HCT116 (cell line): ENCODE measurements around the gene PTX3. TPM values are rescaled to one million over a fixed set of nuclear protein-coding genes. Genes with fewer than 3 reads are reported as not detected.

Experiments
- ATAC-seq: fragments of 200-7000 bp; cut with Tn5 transposase; 2 replicates; pipeline ENCODE4 v1.9.1; 2020; ENCODE audit warnings: mild to moderate bottlenecking, moderate library complexity
- BruUV-seq: library from RNA; stranded (reverse); fragments of 400-500 nt; replicated peaks from 2 replicates; lab custom pipeline; 2021; lab: Mats Ljungman, UMichigan
- CTCF ChIA-PET: fragments of 300-600 bp; sonication (Branson Sonifier 250); formaldehyde crosslinking; loops from one replicate; lab custom pipeline; 2021; ENCODE audit warnings: antibody characterized with exemption; lab: Charles Lee
- POLR2A ChIA-PET: fragments of 300-600, 350-600 bp; sonication (Branson Sonifier 250); formaldehyde crosslinking; loops from one replicate; lab custom pipeline; 2021; ENCODE audit warnings: antibody characterized with exemption; lab: Charles Lee
- RAD21 ChIA-PET, 2 experiments: fragments of 300-600 bp; sonication (Branson Sonifier 250); formaldehyde crosslinking; loops; one replicate each; lab custom pipeline; 2023; ENCODE audit warnings: low total read pairs in 2 of 2; ENCODE audit not compliant: uncharacterized antibody in 2 of 2, unreplicated experiment in 2 of 2, low non-redundant PET in 1 of 2; lab: Charles Lee
- DNase-seq: peaks from one replicate; pipeline ENCODE4 v3.0.0-alpha.2; 2010; ENCODE audit warnings: low read depth, low spot score
- H2AFZ ChIP-seq: fragments of 200-600 bp; shearing (Covaris generic), sonication (generic); 2 replicates; pipeline ENCODE4 v1.6.1; 2017; ENCODE audit warnings: low read depth, mixed run types, mixed read lengths, antibody characterized with exemption, low read length; ENCODE audit not compliant: poor library complexity, severe bottlenecking
- H3K27ac ChIP-seq: 2 replicates; pipeline ENCODE4 v1.5.1; 2012; ENCODE audit warnings: low read depth, low read length
- H3K27me3 ChIP-seq: fragments of 200-600 bp; sonication (generic); 2 replicates; pipeline ENCODE4 v1.6.1; 2016; ENCODE audit warnings: mixed run types, low read length, mixed read lengths; ENCODE audit not compliant: insufficient read depth
- H3K36me3 ChIP-seq, 2 experiments: fragments of 200-500 bp in 1 of 2; fragments of 200-600 bp in 1 of 2; sonication (Bioruptor generic) in 1 of 2; sonication (generic) in 1 of 2; 2 replicates each; pipeline versions ENCODE4 v1.5.1 to v1.6.1; 2014 to 2016; ENCODE audit warnings: low read length in 2 of 2, inconsistent platforms in 1 of 2, mixed read lengths in 1 of 2, mixed run types in 1 of 2; ENCODE audit not compliant: insufficient read depth in 2 of 2, control insufficient read depth in 1 of 2
- H3K4me1 ChIP-seq, 2 experiments: fragments of 200-600 bp in 1 of 2; sonication (generic) in 1 of 2; 2 replicates each; pipeline versions ENCODE4 v1.5.1 to v1.6.1; 2012 to 2017; ENCODE audit warnings: low read length in 2 of 2, inconsistent platforms in 1 of 2, mild to moderate bottlenecking in 1 of 2, mixed read lengths in 1 of 2, mixed run types in 1 of 2, moderate library complexity in 1 of 2; ENCODE audit not compliant: insufficient read depth in 2 of 2, control insufficient read depth in 1 of 2
- H3K4me2 ChIP-seq: fragments of 200-600 bp; sonication (generic); 2 replicates; pipeline ENCODE4 v1.6.1; 2017; ENCODE audit warnings: mixed run types, low read length, mixed read lengths
- H3K4me3 ChIP-seq, 2 experiments: fragments of 200-600 bp in 1 of 2; sonication (generic) in 1 of 2; replicated peaks in 1 of 2; 2 replicates each; pipeline ENCODE4 v1.5.1; 2011 to 2016; ENCODE audit warnings: low read length in 2 of 2, control low read depth in 1 of 2, low read depth in 1 of 2, mild to moderate bottlenecking in 1 of 2, mixed read lengths in 1 of 2, mixed run types in 1 of 2
- H3K79me2 ChIP-seq: fragments of 200-600 bp; sonication (generic); 2 replicates; pipeline ENCODE4 v1.6.1; 2017; ENCODE audit warnings: mild to moderate bottlenecking, mixed run types, low read length, moderate library complexity, mixed read lengths; ENCODE audit not compliant: insufficient read depth
- H3K9ac ChIP-seq: fragments of 200-600 bp; sonication (generic); 2 replicates; pipeline ENCODE4 v1.6.1; 2016; ENCODE audit warnings: low read length, mixed read lengths
- H3K9me2 ChIP-seq: fragments of 200-600 bp; sonication (generic), shearing (Covaris generic); 2 replicates; pipeline ENCODE4 v1.6.1; 2017; ENCODE audit warnings: mixed run types, mild to moderate bottlenecking, moderate library complexity; ENCODE audit not compliant: insufficient read depth
- H3K9me3 ChIP-seq, 2 experiments: fragments of 200-500 bp in 1 of 2; fragments of 200-600 bp in 1 of 2; sonication (Bioruptor generic) in 1 of 2; sonication (generic) in 1 of 2; 2 replicates each; pipeline ENCODE4 v1.6.1; 2014 to 2017; ENCODE audit warnings: low read length in 2 of 2, mixed read lengths in 2 of 2, inconsistent platforms in 1 of 2, low read depth in 1 of 2, mild to moderate bottlenecking in 1 of 2, mixed run types in 1 of 2, moderate library complexity in 1 of 2; ENCODE audit not compliant: control insufficient read depth in 1 of 2, insufficient read depth in 1 of 2
- H4K20me1 ChIP-seq: fragments of 200-600 bp; sonication (generic), shearing (Covaris generic); 2 replicates; pipeline ENCODE4 v1.6.1; 2017; ENCODE audit warnings: mixed run types, mild to moderate bottlenecking, moderate library complexity; ENCODE audit not compliant: insufficient read depth
- CEBPB ChIP-seq: IDR thresholded peaks from 2 replicates; pipeline ENCODE4 v1.6.1; 2012; ENCODE audit warnings: low read depth
- EZH2 ChIP-seq: fragments of 200-600 bp; sonication (generic); IDR thresholded peaks from 2 replicates; pipeline ENCODE4 v1.6.1; 2017; ENCODE audit warnings: antibody characterized with exemption, mixed run types
- POLR2A ChIP-seq: IDR thresholded peaks from 2 replicates; pipeline ENCODE4 v1.7.0; 2011; ENCODE audit warnings: borderline replicate concordance; ENCODE audit not compliant: insufficient read depth, insufficient read length; ENCODE audit errors: extremely low read depth
- POLR2AphosphoS5 ChIP-seq: IDR thresholded peaks from 2 replicates; pipeline ENCODE4 v1.6.1; 2011; ENCODE audit warnings: mild to moderate bottlenecking, low read depth, low read length, moderate library complexity
- RAD21 ChIP-seq: IDR thresholded peaks from 2 replicates; pipeline ENCODE4 v1.6.1; 2012; ENCODE audit warnings: low read depth, mild to moderate bottlenecking
- SP1 ChIP-seq: IDR thresholded peaks from 2 replicates; pipeline ENCODE4 v1.6.1; 2012; ENCODE audit warnings: low read depth
- ZNF274 ChIP-seq: fragments of 200-500 bp; sonication (Bioruptor generic); IDR thresholded peaks from 2 replicates; pipeline ENCODE4 v1.6.1; 2014; ENCODE audit warnings: mild to moderate bottlenecking, low read depth, low read length, inconsistent platforms
- intact Hi-C: fragments of 100-400 bp; cut with micrococcal nuclease; formaldehyde crosslinking; loops from 2 replicates; pipeline ENCODE4 v1.10.0; 2022
- total RNA-seq: library from RNA; stranded (reverse); gene quantifications from one replicate; pipeline ENCODE4 v1.2.1, GENCODE V29; 2021; ENCODE audit not compliant: unreplicated experiment
- TF ChIP-seq, protein P1 (sequence below): IDR thresholded peaks from 2 replicates; pipeline ENCODE4 v1.6.1; 2011; ENCODE audit warnings: mild to moderate bottlenecking, low read length, moderate library complexity; ENCODE audit not compliant: insufficient replicate concordance; ENCODE audit errors: extremely low read depth
- TF ChIP-seq, protein P2 (sequence below), 3 experiments: fragments of 200-600 bp in 1 of 3; sonication (generic) in 1 of 3; IDR thresholded peaks in 2 of 3; conservative IDR thresholded peaks in 1 of 3; 2 replicates each; pipeline ENCODE4 v1.5.1; 2012 to 2017; ENCODE audit warnings: low read depth in 2 of 3, low read length in 2 of 3, antibody characterized with exemption in 1 of 3, borderline replicate concordance in 1 of 3, control low read depth in 1 of 3, mild to moderate bottlenecking in 1 of 3, mixed read lengths in 1 of 3, mixed run types in 1 of 3, moderate library complexity in 1 of 3; ENCODE audit not compliant: insufficient read depth in 1 of 3
- TF ChIP-seq, protein P3 (sequence below): IDR thresholded peaks from 2 replicates; pipeline ENCODE4 v1.6.1; 2012

The PTX3 gene
- total RNA-seq, 1 experiment from 2014 or later, result 0.37 TPM

DNA sequence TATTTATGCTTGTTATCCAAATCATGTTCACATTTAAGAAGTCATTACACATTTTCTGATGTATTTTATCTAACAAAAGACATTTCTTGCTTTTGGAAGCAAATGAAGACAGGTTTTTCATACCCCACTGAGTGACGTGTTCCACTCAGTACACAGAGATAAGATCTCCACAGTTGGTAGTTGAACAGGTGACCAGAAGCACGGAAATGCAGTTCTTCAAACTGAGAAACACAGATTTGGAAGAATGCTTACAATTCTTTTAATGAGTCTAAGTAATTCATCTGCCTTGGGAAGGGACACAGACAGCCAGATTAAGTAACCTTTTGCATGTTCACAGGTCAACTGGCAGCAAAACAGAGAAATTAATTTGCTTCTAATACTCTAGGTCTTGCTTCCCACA, 23.1 kb downstream of the PTX3 start (continued):
- TF ChIP-seq, protein P1, sequence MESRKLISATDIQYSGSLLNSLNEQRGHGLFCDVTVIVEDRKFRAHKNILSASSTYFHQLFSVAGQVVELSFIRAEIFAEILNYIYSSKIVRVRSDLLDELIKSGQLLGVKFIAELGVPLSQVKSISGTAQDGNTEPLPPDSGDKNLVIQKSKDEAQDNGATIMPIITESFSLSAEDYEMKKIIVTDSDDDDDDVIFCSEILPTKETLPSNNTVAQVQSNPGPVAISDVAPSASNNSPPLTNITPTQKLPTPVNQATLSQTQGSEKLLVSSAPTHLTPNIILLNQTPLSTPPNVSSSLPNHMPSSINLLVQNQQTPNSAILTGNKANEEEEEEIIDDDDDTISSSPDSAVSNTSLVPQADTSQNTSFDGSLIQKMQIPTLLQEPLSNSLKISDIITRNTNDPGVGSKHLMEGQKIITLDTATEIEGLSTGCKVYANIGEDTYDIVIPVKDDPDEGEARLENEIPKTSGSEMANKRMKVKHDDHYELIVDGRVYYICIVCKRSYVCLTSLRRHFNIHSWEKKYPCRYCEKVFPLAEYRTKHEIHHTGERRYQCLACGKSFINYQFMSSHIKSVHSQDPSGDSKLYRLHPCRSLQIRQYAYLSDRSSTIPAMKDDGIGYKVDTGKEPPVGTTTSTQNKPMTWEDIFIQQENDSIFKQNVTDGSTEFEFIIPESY, result no peak
- TF ChIP-seq POLR2AphosphoS5, result no peak
- TF ChIP-seq ZNF274, result no peak
- no peak for TF ChIP-seq POLR2A
- TF ChIP-seq CEBPB, result no peak

DNA sequence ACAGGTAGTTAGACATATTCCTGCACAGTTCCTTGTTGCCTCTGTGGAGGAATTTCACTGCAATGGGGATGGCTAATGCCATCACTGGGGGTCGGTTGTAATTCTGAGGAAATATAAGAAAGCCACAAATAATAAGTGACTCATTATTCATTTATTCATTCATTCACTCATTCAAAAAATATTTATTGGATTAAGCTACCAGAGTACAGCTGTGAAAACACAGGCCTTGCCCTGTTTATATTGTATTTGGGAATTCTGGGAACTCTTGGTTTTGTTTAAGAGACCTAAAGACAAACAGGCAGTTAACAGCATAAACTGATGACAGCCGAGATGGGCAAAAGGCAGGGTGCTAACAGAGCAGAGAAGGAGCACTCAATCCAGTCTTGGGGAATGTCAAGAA, 23.6 kb downstream of the PTX3 start:
- RAD21 ChIA-PET, result no interaction called here
- TF ChIP-seq EZH2 (no peak), SP1 (no peak), RAD21 (no peak), ZNF274 (no peak)
- TF ChIP-seq, protein P2, sequence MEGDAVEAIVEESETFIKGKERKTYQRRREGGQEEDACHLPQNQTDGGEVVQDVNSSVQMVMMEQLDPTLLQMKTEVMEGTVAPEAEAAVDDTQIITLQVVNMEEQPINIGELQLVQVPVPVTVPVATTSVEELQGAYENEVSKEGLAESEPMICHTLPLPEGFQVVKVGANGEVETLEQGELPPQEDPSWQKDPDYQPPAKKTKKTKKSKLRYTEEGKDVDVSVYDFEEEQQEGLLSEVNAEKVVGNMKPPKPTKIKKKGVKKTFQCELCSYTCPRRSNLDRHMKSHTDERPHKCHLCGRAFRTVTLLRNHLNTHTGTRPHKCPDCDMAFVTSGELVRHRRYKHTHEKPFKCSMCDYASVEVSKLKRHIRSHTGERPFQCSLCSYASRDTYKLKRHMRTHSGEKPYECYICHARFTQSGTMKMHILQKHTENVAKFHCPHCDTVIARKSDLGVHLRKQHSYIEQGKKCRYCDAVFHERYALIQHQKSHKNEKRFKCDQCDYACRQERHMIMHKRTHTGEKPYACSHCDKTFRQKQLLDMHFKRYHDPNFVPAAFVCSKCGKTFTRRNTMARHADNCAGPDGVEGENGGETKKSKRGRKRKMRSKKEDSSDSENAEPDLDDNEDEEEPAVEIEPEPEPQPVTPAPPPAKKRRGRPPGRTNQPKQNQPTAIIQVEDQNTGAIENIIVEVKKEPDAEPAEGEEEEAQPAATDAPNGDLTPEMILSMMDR (IDR thresholded peaks at IDR 0.05 in 2 of 3, conservative IDR thresholded peaks at IDR 0.05 in 1 of 3; ENCODE audit: borderline replicate concordance in 1 of 3, insufficient read depth in 1 of 3, low read depth in 2 of 3, low read length in 2 of 3), result no peak
- TF ChIP-seq, protein P3, sequence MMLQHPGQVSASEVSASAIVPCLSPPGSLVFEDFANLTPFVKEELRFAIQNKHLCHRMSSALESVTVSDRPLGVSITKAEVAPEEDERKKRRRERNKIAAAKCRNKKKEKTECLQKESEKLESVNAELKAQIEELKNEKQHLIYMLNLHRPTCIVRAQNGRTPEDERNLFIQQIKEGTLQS, result no peak
- Histone ChIP-seq H3K9me2 (no peaks in the 10 kb centered on the region), H3K9me3 (no peaks in the 10 kb centered on the region), H3K27me3 (no peaks in the 10 kb centered on the region), H3K4me3 (no peak overlapping the region), H3K4me2 (no peak overlapping the region), H3K9ac (no peak overlapping the region), H2AFZ (no peak overlapping the region), H3K27ac (no peak overlapping the region), H3K4me1 (no peaks in the 10 kb centered on the region), H3K36me3 (no peaks in the 10 kb centered on the region), H4K20me1 (no peaks in the 10 kb centered on the region), H3K79me2 (no peaks in the 10 kb centered on the region)
- ATAC-seq (no peak), DNase-seq (no peak)
- CTCF ChIA-PET, result no interaction called here
- intact Hi-C loops, result no loop called here
- BruUV-seq, result no TSS peak
- POLR2A ChIA-PET, result no interaction called here
